ENCODE data around the gene GPR3.
A peak's percentile ranks its signal among the peaks of the same experiment; 100 is the strongest.

GPR3 gene

DNA sequence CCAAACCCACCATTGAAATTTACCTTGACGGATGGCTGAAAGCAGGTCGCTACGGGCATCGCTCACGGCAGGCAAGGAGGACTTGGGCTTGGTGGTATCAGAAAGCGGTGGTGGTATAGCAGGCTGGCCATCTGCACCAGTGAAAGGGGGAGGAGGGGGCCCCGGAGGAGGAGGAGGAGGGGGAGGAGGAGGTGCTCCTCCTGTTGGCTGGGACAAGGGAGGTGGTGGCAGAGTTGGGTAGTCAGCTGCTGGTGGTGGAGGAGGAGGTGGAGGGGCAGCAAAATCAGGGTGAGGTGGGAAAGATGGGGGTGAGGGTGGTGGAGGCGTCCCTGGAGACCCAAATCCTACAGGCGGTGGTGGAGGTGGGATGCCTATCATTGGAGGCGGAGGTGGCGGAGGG is 17.2 kb downstream of the GPR3 start:
- H3K9ac ChIP-seq (ENCODE audit: low read depth, low read length), result no peak overlapping the region
- H3K27me3 ChIP-seq (ENCODE audit: control insufficient read depth, insufficient read depth, low read length), result no peaks in the 10 kb centered on the region
- H3K4me1 ChIP-seq (ENCODE audit: control insufficient read depth, insufficient read depth, low read length), result peaks cover 8% of the 10 kb centered on the region
- no peak overlapping the region for H3K4me3 ChIP-seq (ENCODE audit: low read depth, low read length)
- H3K36me3 ChIP-seq (ENCODE audit: control insufficient read depth, insufficient read depth, low read length), result peaks cover 21% of the 10 kb centered on the region
- no peaks in the 10 kb centered on the region for H3K9me3 ChIP-seq (ENCODE audit: control insufficient read depth, insufficient read depth, low read length)

DNA sequence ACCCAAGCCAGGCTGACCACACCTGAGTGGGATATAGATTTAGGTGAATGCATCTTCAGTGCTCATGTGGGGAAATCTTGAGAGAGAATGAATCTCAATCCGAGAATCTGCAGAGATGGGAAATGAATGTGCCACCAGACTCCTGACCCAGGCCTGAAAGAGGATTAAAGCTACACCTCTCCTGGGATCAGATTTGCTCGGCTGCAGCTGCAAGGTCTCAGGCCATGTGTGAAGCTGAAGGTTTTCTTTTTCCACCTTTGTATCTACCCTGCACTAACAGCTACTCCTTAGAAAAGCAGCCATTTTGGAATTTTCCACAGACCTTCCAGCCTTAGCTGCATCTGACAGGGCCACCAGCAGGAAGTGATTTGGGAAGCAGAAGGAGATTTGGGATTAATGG is 18.3 kb downstream of the GPR3 start:
- H3K9ac ChIP-seq (ENCODE audit: low read depth, low read length), result no peak overlapping the region
- H3K9me3 ChIP-seq (ENCODE audit: control insufficient read depth, insufficient read depth, low read length), result no peaks in the 10 kb centered on the region
- H3K4me3 ChIP-seq (ENCODE audit: low read depth, low read length), result no peak overlapping the region
- H3K27me3 ChIP-seq (ENCODE audit: control insufficient read depth, insufficient read depth, low read length), result no peaks in the 10 kb centered on the region
- peaks cover 4% of the 10 kb centered on the region for H3K4me1 ChIP-seq (ENCODE audit: control insufficient read depth, insufficient read depth, low read length)
- H3K36me3 ChIP-seq (ENCODE audit: control insufficient read depth, insufficient read depth, low read length), result peaks cover 24% of the 10 kb centered on the region

DNA sequence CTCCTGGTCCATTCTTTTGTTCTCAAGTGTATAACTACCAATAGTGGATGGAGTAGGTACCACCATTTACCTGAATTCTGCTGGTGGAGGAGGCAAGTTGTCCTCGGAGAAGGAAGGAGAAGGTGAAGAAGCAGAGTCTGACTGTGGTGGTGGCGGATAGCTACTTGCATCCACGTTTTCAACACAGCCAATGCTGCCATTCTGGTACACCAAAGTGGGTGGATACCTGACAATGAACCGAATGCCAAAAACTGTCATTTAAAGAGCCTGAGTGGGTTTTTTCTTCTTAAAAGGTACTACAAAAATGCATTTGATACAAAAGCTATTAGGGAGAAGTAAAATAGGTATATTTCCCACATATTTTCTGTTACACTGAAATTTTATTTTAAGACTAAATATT is 20.1 kb downstream of the GPR3 start:
- peaks cover 28% of the 10 kb centered on the region for H3K36me3 ChIP-seq (ENCODE audit: control insufficient read depth, insufficient read depth, low read length)
- H3K9me3 ChIP-seq (ENCODE audit: control insufficient read depth, insufficient read depth, low read length), result no peaks in the 10 kb centered on the region
- no peak overlapping the region for H3K9ac ChIP-seq (ENCODE audit: low read depth, low read length)
- H3K4me3 ChIP-seq (ENCODE audit: low read depth, low read length), result no peak overlapping the region
- no peaks in the 10 kb centered on the region for H3K4me1 ChIP-seq (ENCODE audit: control insufficient read depth, insufficient read depth, low read length)
- no peaks in the 10 kb centered on the region for H3K27me3 ChIP-seq (ENCODE audit: control insufficient read depth, insufficient read depth, low read length)

DNA sequence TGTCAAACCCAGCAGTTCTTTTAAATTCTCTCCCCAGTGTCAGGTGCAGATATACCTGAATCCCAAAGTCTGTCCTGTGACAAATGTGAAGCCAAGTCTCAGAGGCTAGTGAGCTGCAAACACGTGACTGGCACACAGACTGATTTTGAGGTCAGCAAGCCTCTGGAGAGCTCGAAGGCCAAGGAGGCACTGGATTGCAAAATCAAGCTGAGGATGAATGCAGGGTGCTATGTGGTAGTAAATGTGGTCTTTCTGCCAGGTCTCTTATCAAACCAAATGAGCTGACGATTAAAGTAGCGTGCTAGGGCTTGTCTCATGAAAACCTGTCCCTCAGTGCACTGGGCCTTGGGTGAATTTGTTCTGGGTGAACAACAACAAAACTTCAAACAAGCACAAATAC is 20.6 kb downstream of the GPR3 start:
- peaks cover 32% of the 10 kb centered on the region for H3K36me3 ChIP-seq (ENCODE audit: control insufficient read depth, insufficient read depth, low read length)
- H3K27me3 ChIP-seq (ENCODE audit: control insufficient read depth, insufficient read depth, low read length), result no peaks in the 10 kb centered on the region
- H3K4me1 ChIP-seq (ENCODE audit: control insufficient read depth, insufficient read depth, low read length), result no peaks in the 10 kb centered on the region
- H3K9me3 ChIP-seq (ENCODE audit: control insufficient read depth, insufficient read depth, low read length), result no peaks in the 10 kb centered on the region
- H3K4me3 ChIP-seq (ENCODE audit: low read depth, low read length), result no peak overlapping the region
- no peak overlapping the region for H3K9ac ChIP-seq (ENCODE audit: low read depth, low read length)

DNA sequence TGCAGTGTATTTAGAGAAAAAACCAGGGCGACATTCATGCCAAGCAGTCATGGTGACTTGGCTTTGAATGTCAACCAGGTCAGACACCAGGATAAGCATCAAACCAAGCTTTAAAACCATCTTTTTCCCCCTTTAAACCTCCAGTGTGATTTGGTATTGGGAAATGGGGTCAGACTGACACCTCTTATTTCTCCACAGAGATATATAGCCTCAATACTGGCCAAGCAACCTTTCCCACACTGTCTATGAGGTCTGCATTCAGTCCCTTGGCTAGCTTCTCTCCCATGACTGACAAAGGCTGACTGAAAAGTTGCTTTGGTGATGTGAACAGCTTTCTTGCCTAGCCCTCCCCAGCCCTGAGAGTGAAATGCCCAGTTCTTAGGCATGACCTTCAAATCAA is 21.7 kb downstream of the GPR3 start:
- Histone ChIP-seq H3K9ac (ENCODE audit: low read depth, low read length) (no peak overlapping the region), H3K9me3 (ENCODE audit: control insufficient read depth, insufficient read depth, low read length) (no peaks in the 10 kb centered on the region), H3K27me3 (ENCODE audit: control insufficient read depth, insufficient read depth, low read length) (no peaks in the 10 kb centered on the region), H3K4me1 (ENCODE audit: control insufficient read depth, insufficient read depth, low read length) (peaks cover 7% of the 10 kb centered on the region), H3K36me3 (ENCODE audit: control insufficient read depth, insufficient read depth, low read length) (peaks cover 32% of the 10 kb centered on the region), H3K4me3 (ENCODE audit: low read depth, low read length) (no peak overlapping the region)

DNA sequence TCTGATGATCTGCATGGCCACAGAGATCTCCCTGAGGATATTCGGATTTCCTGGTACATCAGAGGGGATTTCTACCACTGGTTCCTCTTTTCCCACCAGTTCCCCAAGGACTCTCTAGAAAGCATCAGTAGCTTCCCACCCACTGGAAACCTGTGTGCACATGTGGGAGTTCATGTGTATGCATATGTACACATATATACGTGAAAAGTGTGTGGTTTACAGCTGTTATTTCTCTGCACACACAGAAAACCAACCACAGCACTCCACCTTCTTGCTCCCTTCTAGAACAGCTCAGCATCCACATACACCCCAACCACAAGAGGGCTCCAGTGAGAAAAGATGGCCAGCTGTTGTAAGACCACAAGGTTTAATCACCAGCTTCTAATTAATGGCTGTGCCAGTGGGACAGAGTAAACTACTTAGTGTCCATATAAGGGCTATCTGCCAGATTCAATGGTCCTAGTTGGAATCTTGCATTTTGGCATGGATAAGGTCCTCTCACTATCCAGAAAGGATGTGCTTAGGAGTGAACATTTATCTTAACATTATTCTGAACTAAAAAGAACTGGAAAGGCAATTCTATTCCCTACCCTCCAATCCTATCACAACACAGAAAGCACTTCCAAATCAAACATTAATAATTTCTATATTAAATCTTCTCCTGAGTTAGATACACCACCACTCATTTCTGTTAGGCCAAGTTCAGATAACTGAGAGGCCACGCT is 24.1 kb downstream of the GPR3 start:
- Histone ChIP-seq H3K36me3 (ENCODE audit: control insufficient read depth, insufficient read depth, low read length) (peaks cover 21% of the 10 kb centered on the region), H3K9me3 (ENCODE audit: control insufficient read depth, insufficient read depth, low read length) (no peaks in the 10 kb centered on the region), H3K4me3 (ENCODE audit: low read depth, low read length) (no peak overlapping the region), H3K4me1 (ENCODE audit: control insufficient read depth, insufficient read depth, low read length) (peaks cover 8% of the 10 kb centered on the region), H3K9ac (ENCODE audit: low read depth, low read length) (no peak overlapping the region), H3K27me3 (ENCODE audit: control insufficient read depth, insufficient read depth, low read length) (no peaks in the 10 kb centered on the region)

DNA sequence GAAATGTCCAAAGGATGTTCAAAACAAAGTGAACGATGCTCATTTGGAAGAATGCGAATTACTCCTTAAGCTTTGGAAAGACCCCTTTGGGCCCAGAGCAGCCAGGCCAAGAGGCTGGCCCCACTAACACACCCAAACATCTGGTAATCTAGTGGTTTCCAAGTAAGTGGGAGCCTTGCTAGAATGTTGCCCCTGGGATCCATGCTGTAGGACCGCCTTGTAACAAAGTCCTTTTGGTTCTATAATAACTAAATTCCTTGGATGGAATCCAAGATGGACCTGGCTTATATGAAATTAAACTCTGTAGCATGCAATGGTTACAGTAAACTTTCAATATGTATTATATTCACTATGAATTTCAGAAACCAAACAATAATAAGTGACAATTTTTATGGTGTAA is 25.3 kb downstream of the GPR3 start:
- H3K4me3 ChIP-seq (ENCODE audit: low read depth, low read length), result no peak overlapping the region
- H3K36me3 ChIP-seq (ENCODE audit: control insufficient read depth, insufficient read depth, low read length), result peaks cover 16% of the 10 kb centered on the region
- no peak overlapping the region for H3K9ac ChIP-seq (ENCODE audit: low read depth, low read length)
- H3K4me1 ChIP-seq (ENCODE audit: control insufficient read depth, insufficient read depth, low read length), result peaks cover 8% of the 10 kb centered on the region
- no peaks in the 10 kb centered on the region for H3K27me3 ChIP-seq (ENCODE audit: control insufficient read depth, insufficient read depth, low read length)
- H3K9me3 ChIP-seq (ENCODE audit: control insufficient read depth, insufficient read depth, low read length), result no peaks in the 10 kb centered on the region

DNA sequence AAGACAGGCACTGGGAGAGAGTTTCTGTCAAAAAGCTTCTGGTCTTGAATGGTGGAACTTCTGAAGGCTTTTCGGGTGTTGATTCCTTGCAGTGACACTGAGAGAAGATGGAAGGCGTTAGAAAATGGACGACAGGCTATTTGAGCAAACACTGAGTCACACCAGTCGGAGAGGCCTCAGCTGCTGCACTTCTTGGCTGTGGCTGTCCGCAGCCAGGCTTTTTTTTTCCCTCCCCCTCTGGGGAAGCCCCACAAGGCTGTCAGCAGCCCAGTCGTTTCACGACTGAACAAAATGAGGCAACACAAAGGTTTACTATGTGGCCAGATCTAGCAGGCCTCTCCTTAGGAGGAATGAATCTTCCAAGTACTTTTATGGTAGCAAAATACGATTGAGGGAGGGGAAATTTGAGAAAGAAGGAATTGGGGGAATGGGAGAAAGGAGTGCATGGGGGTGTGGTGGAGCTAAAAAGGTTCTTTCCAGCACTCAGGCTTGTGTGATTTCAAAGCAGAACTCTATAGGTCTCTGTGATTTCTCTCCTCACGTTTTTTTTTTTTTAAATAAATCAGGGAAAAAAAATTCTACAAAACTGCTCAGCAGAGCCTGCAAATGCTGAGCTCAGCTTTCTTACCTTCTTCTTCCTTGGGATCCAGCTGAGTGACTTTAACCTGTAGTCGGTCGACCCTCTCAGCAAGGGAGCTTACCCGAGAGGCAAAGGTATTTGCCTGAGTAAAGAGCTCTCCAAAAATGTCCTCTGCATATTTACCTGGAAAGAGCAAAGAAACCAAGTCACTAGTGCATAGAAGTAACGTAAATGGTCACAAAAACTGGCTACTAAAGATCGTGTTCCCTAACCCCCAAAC is 26.1 kb downstream of the GPR3 start:
- no peaks in the 10 kb centered on the region for H3K9me3 ChIP-seq (ENCODE audit: control insufficient read depth, insufficient read depth, low read length)
- H3K27me3 ChIP-seq (ENCODE audit: control insufficient read depth, insufficient read depth, low read length), result no peaks in the 10 kb centered on the region
- H3K36me3 ChIP-seq (ENCODE audit: control insufficient read depth, insufficient read depth, low read length), result peaks cover 13% of the 10 kb centered on the region
- peaks cover 8% of the 10 kb centered on the region for H3K4me1 ChIP-seq (ENCODE audit: control insufficient read depth, insufficient read depth, low read length)
- H3K4me3 ChIP-seq (ENCODE audit: low read depth, low read length), result no peak overlapping the region
- peak overlapping the region; percentile 37 for H3K9ac ChIP-seq (ENCODE audit: low read depth, low read length)

DNA sequence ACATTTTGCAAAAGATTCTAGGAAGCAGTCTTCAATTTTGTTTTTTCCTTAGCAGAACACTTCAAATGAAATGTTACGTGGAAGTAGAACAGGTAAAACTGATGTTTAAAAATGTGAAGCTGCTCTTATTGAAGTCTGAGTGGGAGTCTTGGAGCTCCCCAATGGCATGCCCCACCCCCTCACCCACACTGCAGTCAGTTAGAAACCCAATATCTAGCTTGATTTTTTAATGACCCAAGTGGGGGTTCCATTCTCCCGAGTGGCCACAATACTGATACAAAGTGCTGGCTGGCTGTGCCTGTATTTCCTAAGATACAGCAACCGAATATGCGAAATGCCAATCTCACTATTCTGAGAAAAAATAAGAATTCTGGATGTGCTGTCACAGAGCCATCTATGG is 31.3 kb downstream of the GPR3 start:
- Histone ChIP-seq H3K9ac (ENCODE audit: low read depth, low read length) (no peak overlapping the region), H3K4me1 (ENCODE audit: control insufficient read depth, insufficient read depth, low read length) (peaks cover 17% of the 10 kb centered on the region), H3K9me3 (ENCODE audit: control insufficient read depth, insufficient read depth, low read length) (no peaks in the 10 kb centered on the region), H3K27me3 (ENCODE audit: control insufficient read depth, insufficient read depth, low read length) (no peaks in the 10 kb centered on the region), H3K36me3 (ENCODE audit: control insufficient read depth, insufficient read depth, low read length) (peaks cover 5% of the 10 kb centered on the region), H3K4me3 (ENCODE audit: low read depth, low read length) (no peak overlapping the region)

GRCh38 chr1:27427329-27427728 is 34.9 kb downstream of the GPR3 start:
- H3K9ac ChIP-seq (ENCODE audit: low read depth, low read length), result no peak overlapping the region
- no peaks in the 10 kb centered on the region for H3K27me3 ChIP-seq (ENCODE audit: control insufficient read depth, insufficient read depth, low read length)
- H3K36me3 ChIP-seq (ENCODE audit: control insufficient read depth, insufficient read depth, low read length), result peaks cover 5% of the 10 kb centered on the region
- H3K4me3 ChIP-seq (ENCODE audit: low read depth, low read length), result no peak overlapping the region
- H3K4me1 ChIP-seq (ENCODE audit: control insufficient read depth, insufficient read depth, low read length), result peaks cover 29% of the 10 kb centered on the region
- H3K9me3 ChIP-seq (ENCODE audit: control insufficient read depth, insufficient read depth, low read length), result no peaks in the 10 kb centered on the region

DNA sequence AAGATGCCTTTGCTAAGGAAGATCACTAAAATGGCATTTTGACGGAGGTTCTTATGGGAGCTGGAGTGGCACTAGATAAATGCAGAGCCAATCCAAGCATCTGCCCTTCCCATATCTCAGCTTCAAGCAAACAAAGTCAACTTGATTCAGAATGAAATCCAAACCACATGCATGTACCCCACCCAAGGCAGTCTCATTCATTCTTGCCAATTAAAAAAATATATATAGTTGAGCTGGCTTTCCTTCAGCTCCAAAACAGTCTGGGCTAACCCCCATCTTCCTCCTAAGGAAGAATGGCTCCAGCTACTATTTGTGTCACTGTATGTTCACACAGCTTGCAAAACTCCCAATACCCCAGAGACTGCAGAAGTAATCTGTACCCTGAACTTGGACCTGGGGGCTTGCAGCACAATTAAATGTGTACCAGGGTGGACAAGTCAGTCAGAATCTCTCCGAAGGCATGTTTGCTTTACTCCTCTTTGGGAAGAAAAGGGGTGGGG is 35.4 kb downstream of the GPR3 start:
- Histone ChIP-seq H3K27me3 (ENCODE audit: control insufficient read depth, insufficient read depth, low read length) (no peaks in the 10 kb centered on the region), H3K4me3 (ENCODE audit: low read depth, low read length) (no peak overlapping the region), H3K4me1 (ENCODE audit: control insufficient read depth, insufficient read depth, low read length) (peaks cover 29% of the 10 kb centered on the region), H3K36me3 (ENCODE audit: control insufficient read depth, insufficient read depth, low read length) (peaks cover 5% of the 10 kb centered on the region), H3K9ac (ENCODE audit: low read depth, low read length) (no peak overlapping the region), H3K9me3 (ENCODE audit: control insufficient read depth, insufficient read depth, low read length) (no peaks in the 10 kb centered on the region)
